SU-DHL-6 (cell line): ENCODE results near the gene TMEM9.

Experiments used
- H2AFZ ChIP-seq: fragments of 200-600 bp; sonication (generic); 2 replicates; pipeline ENCODE4 v1.6.1; 2014; ENCODE audit warnings: low read depth, mild to moderate bottlenecking, moderate library complexity, mixed read lengths, antibody characterized with exemption, low read length; ENCODE audit not compliant: severe bottlenecking
- H3F3A ChIP-seq: fragments of 200-600 bp; shearing (Covaris generic); 2 replicates; pipeline ENCODE4 v1.6.0; 2016; ENCODE audit warnings: antibody characterized with exemption, mild to moderate bottlenecking; ENCODE audit not compliant: insufficient read depth
- H3K27ac ChIP-seq: fragments of 200-600 bp; sonication (generic); 2 replicates; pipeline ENCODE4 v1.5.1; 2016; ENCODE audit warnings: low read depth, mild to moderate bottlenecking, low read length, moderate library complexity, mixed read lengths
- H3K27me3 ChIP-seq: fragments of 200-600 bp; sonication (generic), shearing (Covaris generic); 2 replicates; pipeline ENCODE4 v1.6.0; 2014; ENCODE audit warnings: mild to moderate bottlenecking, low read length
- H3K36me3 ChIP-seq: fragments of 200-600 bp; sonication (generic); 2 replicates; pipeline ENCODE4 v1.6.1; 2014; ENCODE audit warnings: mild to moderate bottlenecking, low read length, mixed read lengths
- H3K4me2 ChIP-seq: fragments of 300-600, 200-600 bp; shearing (Covaris generic), sonication (generic); 2 replicates; pipeline ENCODE4 v1.6.0; 2014; ENCODE audit warnings: low read length, low read depth, mild to moderate bottlenecking; ENCODE audit not compliant: poor library complexity, severe bottlenecking
- H3K4me3 ChIP-seq: fragments of 200-600 bp; sonication (generic); 2 replicates; pipeline ENCODE4 v1.5.1; 2014; ENCODE audit warnings: antibody characterized with exemption, low read length, mild to moderate bottlenecking, mixed read lengths; ENCODE audit not compliant: insufficient read depth, poor library complexity, severe bottlenecking
- H3K79me2 ChIP-seq: fragments of 200-600 bp; sonication (generic); 2 replicates; pipeline ENCODE4 v1.6.1; 2014; ENCODE audit warnings: mild to moderate bottlenecking, low read length, moderate library complexity; ENCODE audit not compliant: insufficient read depth
- H3K9ac ChIP-seq: fragments of 200-600 bp; sonication (generic); 2 replicates; pipeline ENCODE4 v1.7.0; 2014; ENCODE audit warnings: mild to moderate bottlenecking, low read length
- H3K9me2 ChIP-seq: fragments of 200-600 bp; sonication (generic); replicated peaks from 2 replicates; pipeline ENCODE4 v1.6.1; 2014; ENCODE audit warnings: low read length; ENCODE audit not compliant: insufficient read depth
- H3K9me3 ChIP-seq: fragments of 200-600 bp; sonication (generic); 2 replicates; pipeline ENCODE4 v1.6.1; 2014; ENCODE audit warnings: low read length, mixed read lengths; ENCODE audit not compliant: insufficient read depth
- H4K20me1 ChIP-seq: fragments of 200-600 bp; sonication (generic); 2 replicates; pipeline ENCODE4 v1.6.1; 2014; ENCODE audit warnings: low read depth, mild to moderate bottlenecking, antibody characterized with exemption, low read length, moderate library complexity, mixed read lengths
- CTCF ChIP-seq: fragments of 200-600 bp; sonication (generic); IDR thresholded peaks from one replicate; pipeline ENCODE4 v1.5.1; 2017; ENCODE audit warnings: antibody characterized with exemption, mild to moderate bottlenecking, low read length, moderate library complexity; ENCODE audit not compliant: insufficient read depth, poor library complexity, severe bottlenecking
- EZH2phosphoT487 ChIP-seq: fragments of 200-600 bp; sonication (generic), shearing (Covaris generic); conservative IDR thresholded peaks from 2 replicates; pipeline ENCODE4 v1.6.1; 2018; ENCODE audit warnings: mild to moderate bottlenecking, antibody characterized with exemption, low read length, moderate library complexity, mixed read lengths

TMEM9 gene

GRCh38 chr1:201094832-201095231 lies 59.4 kb downstream of the TMEM9 start:
- H3K79me2 ChIP-seq: no peaks in the 10 kb centered on the region
- H3F3A ChIP-seq: no peaks in the 10 kb centered on the region
- H3K4me2 ChIP-seq: no peak overlapping the region
- no peak overlapping the region for H3K27ac ChIP-seq
- H3K9me2 ChIP-seq: no peaks in the 10 kb centered on the region
- H2AFZ ChIP-seq: no peak overlapping the region
- no peaks in the 10 kb centered on the region for H3K27me3 ChIP-seq
- no peaks in the 10 kb centered on the region for H3K36me3 ChIP-seq
- no peak overlapping the region for H3K4me3 ChIP-seq
- no peaks in the 10 kb centered on the region for H3K9me3 ChIP-seq
- no peak for TF ChIP-seq CTCF
- no peak for TF ChIP-seq EZH2phosphoT487
- H3K9ac ChIP-seq: no peak overlapping the region
- no peaks in the 10 kb centered on the region for H4K20me1 ChIP-seq

GRCh38 chr1:201093962-201094361 lies 60.3 kb downstream of the TMEM9 start:
- no peak for TF ChIP-seq CTCF
- no peak for TF ChIP-seq EZH2phosphoT487
- H3K9me3 ChIP-seq: no peaks in the 10 kb centered on the region
- H3K9me2 ChIP-seq: no peaks in the 10 kb centered on the region
- no peaks in the 10 kb centered on the region for H4K20me1 ChIP-seq
- H3K27ac ChIP-seq: no peak overlapping the region
- no peak overlapping the region for H2AFZ ChIP-seq
- H3K9ac ChIP-seq: no peak overlapping the region
- no peaks in the 10 kb centered on the region for H3K36me3 ChIP-seq
- no peaks in the 10 kb centered on the region for H3K27me3 ChIP-seq
- H3K4me3 ChIP-seq: no peak overlapping the region
- H3F3A ChIP-seq: no peaks in the 10 kb centered on the region
- H3K79me2 ChIP-seq: no peaks in the 10 kb centered on the region
- H3K4me2 ChIP-seq: no peak overlapping the region

- Histone ChIP-seq H3K9me2 (no peaks in the 10 kb centered on the region), H3K4me2 (no peak overlapping the region), H3K27me3 (no peaks in the 10 kb centered on the region), H3K79me2 (no peaks in the 10 kb centered on the region), H2AFZ (no peak overlapping the region), H3K9me3 (no peaks in the 10 kb centered on the region), H3F3A (no peaks in the 10 kb centered on the region), H3K36me3 (no peaks in the 10 kb centered on the region), H3K27ac (no peak overlapping the region), H3K9ac (no peak overlapping the region), H3K4me3 (no peak overlapping the region), H4K20me1 (no peaks in the 10 kb centered on the region)
- TF ChIP-seq EZH2phosphoT487 (no peak), CTCF (no peak)
Observed at GRCh38 chr1:201093561-201093960, 60.7 kb downstream of the TMEM9 start.

- Histone ChIP-seq H3K9me3 (no peaks in the 10 kb centered on the region), H3F3A (no peaks in the 10 kb centered on the region), H3K79me2 (no peaks in the 10 kb centered on the region)
Observed at GRCh38 chr1:201092738-201093137, 61.5 kb downstream of the TMEM9 start.

More at GRCh38 chr1:201092738-201093137, 61.5 kb downstream of the TMEM9 start:
- Histone ChIP-seq H4K20me1 (no peaks in the 10 kb centered on the region), H3K9ac (no peak overlapping the region), H3K27ac (no peak overlapping the region), H3K4me2 (no peak overlapping the region), H3K9me2 (no peaks in the 10 kb centered on the region), H3K4me3 (no peak overlapping the region), H3K27me3 (no peaks in the 10 kb centered on the region), H3K36me3 (no peaks in the 10 kb centered on the region), H2AFZ (no peak overlapping the region)
- TF ChIP-seq CTCF: no peak
- no peak for TF ChIP-seq EZH2phosphoT487
